NCI-H460 (cell line): ENCODE measurements around the gene GAB1. TPM values are rescaled to one million over a fixed set of nuclear protein-coding genes. Genes with fewer than 3 reads are reported as not detected.
"Not testable (repeated sequence)": the region's sequence is repeated elsewhere in the genome, so short reads cannot be mapped to it uniquely, and the experiment has no call there.

Experiments used
- DNase-seq: peaks from one replicate; pipeline ENCODE4 v3.0.0-alpha.2; 2016; ENCODE audit warnings: low read depth; ENCODE audit errors: extremely low read depth
- total RNA-seq: library from RNA; depleted of rRNA; stranded (reverse); fragments of >200 nt; shearing (Covaris generic); gene quantifications from 2 replicates; pipeline ENCODE4 v1.2.3, GENCODE V29; 2014

GAB1 gene
- total RNA-seq, 1 experiment from 2014 or later: 4.0 TPM

GRCh38 chr4:143337600-143338287 is 1.1 kb downstream of the GAB1 start:
- DNase-seq: no peak

GRCh38 chr4:143338313-143338712 is 1.6 kb downstream of the GAB1 start:
- DNase-seq: no peak

- DNase-seq: no peak
These were observed 2.8 kb downstream of the GAB1 start for GRCh38 chr4:143339497-143339896.

DNA sequence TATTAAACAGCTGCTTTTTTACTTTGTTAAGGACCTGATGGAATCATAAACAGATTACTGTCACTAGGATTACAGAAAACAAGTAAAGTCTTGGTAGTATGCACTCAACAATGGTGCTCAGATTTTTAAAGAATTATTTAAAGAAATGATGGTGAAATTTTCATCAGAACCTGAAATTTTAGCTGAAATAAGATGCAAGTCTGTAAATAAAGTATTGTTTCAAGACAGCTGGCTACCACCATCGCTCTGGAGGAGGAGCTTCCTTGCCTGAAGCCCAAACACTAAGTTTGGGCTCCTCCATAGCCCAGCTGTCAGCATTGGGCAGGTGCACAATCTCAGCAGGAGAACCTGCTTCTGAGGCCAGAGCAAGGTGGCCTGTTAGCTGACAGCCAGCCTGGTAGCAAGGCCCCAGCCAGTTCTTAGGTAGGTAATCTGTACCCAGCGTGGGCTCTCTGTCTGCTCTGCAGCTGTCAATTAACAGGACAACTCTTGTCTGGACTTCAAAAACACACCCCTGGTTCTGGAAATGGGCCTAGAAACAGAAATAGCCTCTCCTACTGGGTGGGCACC is 4.6 kb downstream of the GAB1 start:
- no peak for DNase-seq

- DNase-seq: no peak
These were observed 6.7 kb downstream of the GAB1 start for GRCh38 chr4:143343276-143343831.

DNA sequence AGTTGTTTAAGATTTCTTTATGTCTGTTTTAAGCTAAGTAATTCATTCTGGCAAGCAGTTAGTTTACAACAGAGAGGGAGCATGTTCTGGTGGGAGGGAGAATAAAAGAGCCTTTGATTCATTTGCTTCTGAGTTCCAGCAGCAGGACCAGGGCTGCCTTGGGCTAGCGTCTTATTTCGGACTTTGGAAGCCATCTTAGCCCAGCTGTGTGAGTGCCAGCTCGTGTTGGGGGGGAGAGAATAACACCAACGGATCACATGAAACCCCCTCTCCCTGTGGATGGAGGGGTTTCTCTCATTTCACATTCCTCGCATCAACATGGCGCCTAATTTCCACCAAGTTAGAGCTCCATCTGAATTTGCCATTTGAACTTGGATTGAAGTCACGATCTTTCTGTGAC is 7.4 kb downstream of the GAB1 start:
- DNase-seq: no peak

- DNase-seq: no peak
These were observed 8.1 kb downstream of the GAB1 start for GRCh38 chr4:143344774-143345173.

GRCh38 chr4:143345356-143345755 is 8.7 kb downstream of the GAB1 start:
- no peak for DNase-seq

DNA sequence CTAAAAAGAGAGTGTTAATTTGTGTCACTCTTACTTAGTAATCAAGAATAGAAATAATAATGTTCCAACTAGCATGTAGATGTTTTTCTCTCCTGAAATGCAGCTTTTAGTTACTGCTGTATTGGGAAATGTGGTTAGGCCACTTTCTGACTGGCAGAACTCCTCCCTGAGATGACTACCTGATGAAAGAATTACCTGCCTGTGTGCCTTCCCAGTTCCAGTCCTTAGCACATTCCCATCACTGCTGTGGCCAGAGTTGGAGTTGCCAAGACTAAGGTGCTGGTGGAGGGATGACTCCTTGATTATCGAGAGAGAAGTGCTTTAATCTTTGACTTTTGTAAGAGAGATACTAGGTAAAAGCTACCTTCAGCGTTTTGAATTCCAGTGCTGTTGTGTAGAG is 9.5 kb downstream of the GAB1 start:
- no peak for DNase-seq

DNA sequence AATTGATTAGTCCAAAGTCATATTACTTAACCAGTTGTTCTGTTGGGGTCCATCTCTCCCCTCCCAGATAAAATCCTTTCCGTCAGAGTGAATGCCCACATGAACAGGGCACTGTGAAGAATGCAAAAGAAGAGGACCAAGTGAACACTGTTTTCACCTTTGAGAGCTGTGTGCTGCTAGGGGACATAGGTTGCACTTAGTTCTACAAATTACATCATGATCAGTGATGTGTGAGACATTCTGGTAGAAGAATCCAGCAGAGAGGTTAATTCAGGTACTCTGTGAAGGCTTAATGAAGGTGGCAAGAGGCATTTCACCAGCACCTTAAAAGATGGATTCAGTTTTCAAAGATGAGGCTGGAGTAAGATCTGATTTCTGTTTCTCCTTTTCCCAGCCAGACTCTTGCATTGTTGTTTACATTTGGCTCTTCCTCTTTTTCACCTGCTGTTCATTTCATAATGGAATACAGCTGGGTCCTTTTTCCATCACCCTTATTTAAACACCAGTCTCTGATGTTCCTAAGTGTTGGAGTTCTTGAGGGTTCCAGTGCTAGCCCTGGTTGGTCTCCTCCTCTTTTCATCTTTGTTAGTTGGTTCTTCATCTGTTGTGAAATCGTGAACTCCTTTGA is 10.9 kb downstream of the GAB1 start:
- no peak for DNase-seq

DNA sequence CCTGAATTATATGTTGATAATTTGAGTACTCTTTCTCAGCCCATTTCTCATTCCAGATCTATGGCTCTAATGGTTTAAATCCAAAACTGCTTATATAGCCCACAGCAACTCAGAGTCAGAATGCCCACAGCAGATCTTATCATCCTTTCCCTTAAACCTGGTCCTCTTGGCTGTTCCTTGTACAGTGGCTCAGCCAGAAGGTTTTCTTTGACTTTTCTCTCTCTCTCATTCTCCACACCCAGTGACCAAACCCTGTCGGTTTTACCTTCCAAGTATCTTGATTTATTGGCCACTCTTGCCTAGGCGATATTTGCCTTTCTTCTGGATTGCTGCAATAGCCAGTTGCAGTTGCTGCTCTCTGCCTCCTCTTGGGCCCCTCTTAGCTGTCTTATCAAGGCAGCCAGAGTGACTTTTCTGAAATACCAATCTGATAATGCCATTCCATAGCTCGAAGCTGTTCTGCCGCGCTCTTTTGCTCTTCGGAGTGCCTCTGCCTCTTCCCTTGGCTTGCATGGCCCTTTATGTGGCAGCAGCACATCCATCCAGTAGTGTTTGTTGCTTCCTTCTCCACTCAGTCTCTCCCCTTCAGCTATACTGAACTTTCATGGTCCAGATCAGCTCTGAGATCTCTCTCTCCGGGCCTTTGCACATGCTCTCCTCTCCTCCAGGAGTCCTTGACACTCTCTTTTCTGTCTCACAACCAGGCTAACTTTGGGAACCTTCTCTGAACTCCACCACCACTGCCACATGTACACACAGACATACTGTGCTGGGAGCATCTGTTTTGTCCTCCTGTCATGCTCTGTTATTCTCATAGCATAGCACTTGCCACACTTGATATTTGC is 11.8 kb downstream of the GAB1 start:
- no peak for DNase-seq

DNA sequence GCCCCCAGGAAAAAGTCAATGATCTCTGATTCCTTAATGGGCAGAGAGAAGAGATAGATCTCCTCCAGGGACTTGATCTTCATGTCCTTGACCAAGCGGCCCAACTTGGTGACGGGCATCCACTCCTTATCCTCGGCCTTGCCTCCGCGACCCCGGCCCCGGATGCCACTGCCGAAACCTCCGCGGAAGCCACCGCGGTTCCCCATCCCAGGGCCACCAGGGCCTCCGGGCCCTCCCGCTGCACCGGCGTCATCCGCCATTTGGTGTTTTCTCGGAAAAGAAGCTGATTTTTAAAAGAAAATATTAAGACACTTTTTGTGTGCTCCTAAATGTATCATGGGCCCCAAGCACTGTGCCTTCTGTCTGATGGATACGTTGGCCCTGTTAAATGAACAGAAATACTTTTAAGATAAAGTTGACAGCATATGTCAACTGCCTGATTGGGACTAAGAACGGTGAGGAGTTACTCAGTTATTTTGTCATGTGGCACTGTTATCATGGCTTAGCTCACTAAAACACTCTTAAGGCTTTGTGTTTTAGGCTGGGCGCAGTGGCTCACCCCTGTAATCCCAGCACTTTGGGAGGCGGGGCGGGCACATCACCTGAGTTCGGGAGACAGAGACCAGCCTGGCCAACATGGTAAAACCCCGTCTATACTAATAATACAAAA is 13.3 kb downstream of the GAB1 start:
- not testable (repeated sequence) for DNase-seq

GRCh38 chr4:143351149-143351691 is 14.5 kb downstream of the GAB1 start:
- DNase-seq: no peak

DNA sequence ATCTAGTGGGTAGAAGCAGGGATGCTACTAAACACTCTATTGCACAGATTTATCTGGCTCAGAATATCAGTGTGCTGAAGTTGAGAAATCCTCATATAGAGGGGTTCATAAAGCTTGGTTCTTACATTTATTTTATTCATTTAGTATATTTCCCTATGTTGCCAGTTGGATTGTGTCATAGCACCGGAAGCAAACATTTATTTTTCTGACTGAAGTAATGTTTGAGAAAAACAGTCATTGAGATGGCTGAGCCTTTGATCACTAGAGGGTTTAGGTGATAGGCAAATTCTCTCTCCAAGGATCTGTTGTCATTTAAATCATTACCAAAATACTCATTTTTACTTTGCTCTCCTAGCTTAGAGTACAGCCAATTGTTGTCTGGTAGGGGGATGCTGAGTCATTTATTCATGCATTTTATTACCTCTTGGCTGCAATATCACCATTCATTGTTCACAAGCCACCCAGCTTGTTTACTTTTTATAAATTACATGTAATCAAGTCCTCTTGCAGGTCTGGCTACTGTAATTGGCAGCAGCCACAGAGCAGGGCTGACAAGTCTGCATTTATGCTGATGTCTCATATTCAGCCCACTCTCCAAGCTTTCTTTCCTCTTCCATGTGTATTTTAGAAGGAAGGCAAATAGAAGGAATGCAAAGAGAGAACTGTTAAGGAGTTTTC is 15.2 kb downstream of the GAB1 start:
- no peak for DNase-seq

DNA sequence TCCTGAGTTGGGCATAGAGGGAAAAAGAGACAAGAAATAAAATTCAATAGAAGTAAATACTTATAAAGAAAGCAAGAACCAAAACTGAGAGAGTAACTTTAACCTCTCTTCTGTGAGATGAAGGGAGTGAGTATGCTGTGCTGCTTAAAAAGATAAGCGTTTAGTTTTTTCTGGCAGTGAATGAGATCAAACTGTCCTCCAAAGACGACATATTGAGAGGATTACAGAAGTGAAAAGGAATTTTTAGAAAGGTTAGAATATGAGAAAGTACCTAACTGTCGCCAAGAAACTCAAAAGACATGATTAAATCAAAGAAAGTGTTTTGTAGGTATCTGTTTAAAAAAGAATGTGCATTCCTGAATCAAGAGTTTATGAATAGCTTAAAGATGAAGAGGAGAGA is 16.0 kb downstream of the GAB1 start:
- no peak for DNase-seq

GRCh38 chr4:143353797-143354196 is 17.1 kb downstream of the GAB1 start:
- DNase-seq: no peak

DNA sequence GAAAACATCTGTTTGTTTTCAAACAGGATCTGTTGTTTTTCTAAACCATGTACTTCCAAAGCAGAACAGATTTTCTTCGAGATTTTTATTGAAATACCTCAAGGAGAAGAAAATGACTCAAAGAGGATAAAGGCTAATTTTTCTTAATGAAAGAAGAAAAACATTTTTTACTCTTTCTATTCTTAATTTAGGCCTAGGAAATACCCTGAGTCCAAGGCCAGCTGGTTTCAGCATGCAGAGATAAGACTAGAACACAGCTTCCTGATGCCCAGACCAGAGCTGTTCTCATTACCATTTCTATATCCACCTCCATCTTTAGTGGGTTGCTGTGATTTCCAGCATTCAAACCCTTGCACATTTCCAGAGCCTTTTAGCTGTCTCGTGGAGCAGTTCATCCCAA is 18.3 kb downstream of the GAB1 start:
- no peak for DNase-seq

DNA sequence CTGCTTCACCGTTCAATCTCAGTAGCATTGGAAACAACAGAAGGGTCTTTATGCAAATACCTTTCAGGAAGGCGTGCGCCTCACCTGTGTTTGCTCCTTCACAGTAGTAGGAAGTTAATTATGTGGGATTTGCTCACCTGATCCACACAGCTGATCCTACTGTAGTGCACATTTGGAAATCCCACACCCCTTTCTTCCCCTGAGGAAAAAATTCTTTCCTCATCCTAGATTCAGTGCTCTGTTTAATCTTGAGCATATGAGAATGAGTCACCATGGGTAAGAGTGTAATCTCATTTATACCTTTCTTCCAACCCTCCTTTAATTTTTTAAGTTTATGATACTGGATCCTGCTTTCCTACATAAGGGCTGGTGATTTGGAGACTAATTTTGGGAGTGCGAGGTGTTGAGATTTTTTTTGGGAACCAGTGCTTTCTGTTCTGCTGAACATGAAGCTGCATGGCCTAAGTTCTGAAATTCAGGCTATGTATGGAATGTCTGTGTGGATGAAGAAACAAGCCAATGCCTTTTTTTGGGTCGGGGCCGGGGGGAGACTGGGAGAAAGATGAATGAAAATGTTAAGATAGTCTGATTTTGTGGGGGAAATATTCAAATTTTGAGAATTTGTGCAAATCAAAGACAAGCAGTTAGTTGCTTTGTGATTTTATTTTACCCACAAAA is 19.0 kb downstream of the GAB1 start:
- no peak for DNase-seq

DNA sequence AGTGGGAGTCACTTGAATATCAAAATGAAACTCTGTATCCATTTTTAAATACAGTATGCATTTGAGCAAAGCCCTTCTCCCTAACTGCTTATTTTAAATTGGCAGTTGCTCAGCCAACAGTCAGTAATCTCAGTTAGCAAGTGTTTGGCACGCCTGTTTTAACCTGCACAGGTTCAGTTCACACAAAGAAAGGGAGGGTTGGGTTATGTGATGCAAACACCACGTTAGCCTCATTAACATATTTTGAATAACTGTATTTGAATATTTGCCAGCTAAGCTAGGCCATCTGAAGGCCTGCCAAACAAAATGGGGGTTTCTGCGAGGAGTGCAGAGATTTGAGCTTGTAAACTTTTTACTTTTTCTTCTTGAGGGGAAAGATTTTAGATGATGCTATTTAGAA is 19.8 kb downstream of the GAB1 start:
- DNase-seq: no peak
